GM21367 (cell line): ENCODE data around the gene TRIM54.
A peak's percentile ranks its signal among the peaks of the same experiment; 100 is the strongest.
"Not testable (repeated sequence)": the region's sequence is repeated elsewhere in the genome, so short reads cannot be mapped to it uniquely, and the experiment has no call there.

Source experiments
- ATAC-seq: cut with Tn5 transposase; IDR thresholded peaks from one replicate; pipeline ENCODE4 v1.9.1; 2021; ENCODE audit not compliant: unreplicated experiment

TRIM54 gene

DNA sequence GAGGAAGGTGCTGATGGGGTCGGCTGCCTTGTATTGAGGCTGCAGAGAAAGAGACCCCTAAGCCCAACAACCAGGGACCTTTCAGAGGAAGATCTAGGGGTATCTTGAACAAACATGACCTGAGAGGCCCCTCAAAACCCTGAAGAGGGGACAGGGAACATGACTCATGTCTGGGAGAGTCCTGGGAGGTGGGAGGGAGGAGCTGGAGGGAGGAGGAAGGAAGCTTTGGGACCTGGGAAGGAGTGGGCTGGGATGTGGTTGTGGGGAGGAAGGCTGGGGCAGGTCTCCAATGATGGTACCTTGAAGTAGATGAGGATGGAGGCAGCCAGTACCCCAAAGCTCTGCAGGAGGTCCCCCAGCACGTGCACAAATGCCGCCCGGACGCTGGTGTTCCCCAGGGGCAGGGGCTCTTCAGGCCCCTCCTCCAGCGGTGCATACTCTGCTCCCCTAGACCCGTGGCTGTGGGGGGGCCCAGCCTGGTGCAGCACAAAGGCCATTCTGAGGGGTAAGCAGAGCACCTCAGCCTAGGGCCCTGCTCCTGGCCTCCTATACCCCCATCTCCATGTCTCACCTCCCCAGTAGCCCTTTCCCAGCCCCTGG, 25.3 kb upstream of the TRIM54 start:
- ATAC-seq: no peak

DNA sequence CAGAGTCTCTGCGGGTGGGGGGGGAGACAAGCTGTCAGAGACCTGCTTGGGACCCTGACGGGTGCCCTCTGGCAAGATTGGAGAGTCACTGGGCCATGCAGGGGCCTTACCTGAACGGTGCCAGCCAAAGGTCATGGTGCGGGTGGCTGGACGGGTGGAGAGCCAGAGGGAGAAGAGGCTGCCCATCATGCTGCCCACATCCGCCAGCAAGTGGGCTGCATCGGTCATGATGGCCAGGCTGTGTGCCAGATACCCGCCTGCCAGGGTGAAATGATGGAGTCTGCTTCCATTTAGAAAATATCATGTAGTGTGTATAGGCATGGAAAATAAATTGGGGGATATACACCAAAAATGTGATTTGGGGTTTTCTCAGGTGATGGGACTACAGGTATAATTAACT, 24.2 kb upstream of the TRIM54 start:
- ATAC-seq: no peak

DNA sequence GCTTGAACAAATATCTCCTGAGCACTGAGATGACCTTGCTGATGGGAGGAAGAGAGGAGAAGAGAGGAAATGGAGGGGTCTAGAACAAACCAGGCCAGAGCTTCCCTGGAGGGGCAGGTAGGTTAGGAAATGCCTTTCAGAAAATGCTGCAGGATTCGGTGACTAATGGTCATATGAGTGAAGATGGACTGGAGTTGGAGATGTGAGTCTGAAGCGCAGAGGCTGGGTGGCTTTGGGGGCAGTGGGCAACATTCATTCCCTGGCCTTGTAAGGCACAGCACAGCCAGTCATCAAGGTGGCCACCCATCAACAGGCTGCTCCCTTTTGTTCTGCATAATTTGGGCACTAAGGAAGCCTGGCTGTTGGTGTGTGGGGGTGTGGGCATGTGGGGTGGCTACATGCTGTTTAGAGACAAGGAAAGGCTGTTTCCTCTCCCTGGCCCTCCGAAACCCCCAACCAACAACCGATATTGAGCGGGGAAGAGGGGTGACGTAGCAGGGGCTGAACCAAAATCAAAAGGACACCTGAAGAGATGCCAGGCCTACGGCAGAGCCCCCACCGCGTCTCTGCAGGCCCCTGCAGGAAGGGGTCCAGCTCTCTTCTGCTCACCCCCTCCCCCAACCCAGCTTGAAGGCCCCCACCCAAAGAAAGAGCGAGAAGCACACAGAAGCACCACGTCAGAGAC, 20.8 kb upstream of the TRIM54 start:
- ATAC-seq: no peak

DNA sequence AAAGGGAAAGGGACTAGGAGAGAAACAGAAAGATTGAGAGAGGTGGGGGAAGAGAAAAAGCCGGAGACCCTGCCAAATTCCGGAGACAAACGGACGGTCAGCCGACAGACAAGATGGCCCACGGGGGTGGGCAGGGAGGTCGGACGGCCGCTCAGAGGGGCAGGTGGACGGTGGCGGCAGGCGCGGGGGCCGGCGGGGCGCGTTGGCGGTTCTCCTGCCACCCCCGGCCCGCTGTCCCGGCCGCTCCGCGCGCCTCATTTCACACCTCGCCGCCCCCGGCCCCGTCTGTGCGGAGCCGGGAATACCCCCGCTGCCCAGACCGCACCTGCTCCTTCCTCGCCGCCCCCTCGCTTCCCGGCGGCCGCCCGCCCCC, 20.3 kb upstream of the TRIM54 start:
- no peak for ATAC-seq

DNA sequence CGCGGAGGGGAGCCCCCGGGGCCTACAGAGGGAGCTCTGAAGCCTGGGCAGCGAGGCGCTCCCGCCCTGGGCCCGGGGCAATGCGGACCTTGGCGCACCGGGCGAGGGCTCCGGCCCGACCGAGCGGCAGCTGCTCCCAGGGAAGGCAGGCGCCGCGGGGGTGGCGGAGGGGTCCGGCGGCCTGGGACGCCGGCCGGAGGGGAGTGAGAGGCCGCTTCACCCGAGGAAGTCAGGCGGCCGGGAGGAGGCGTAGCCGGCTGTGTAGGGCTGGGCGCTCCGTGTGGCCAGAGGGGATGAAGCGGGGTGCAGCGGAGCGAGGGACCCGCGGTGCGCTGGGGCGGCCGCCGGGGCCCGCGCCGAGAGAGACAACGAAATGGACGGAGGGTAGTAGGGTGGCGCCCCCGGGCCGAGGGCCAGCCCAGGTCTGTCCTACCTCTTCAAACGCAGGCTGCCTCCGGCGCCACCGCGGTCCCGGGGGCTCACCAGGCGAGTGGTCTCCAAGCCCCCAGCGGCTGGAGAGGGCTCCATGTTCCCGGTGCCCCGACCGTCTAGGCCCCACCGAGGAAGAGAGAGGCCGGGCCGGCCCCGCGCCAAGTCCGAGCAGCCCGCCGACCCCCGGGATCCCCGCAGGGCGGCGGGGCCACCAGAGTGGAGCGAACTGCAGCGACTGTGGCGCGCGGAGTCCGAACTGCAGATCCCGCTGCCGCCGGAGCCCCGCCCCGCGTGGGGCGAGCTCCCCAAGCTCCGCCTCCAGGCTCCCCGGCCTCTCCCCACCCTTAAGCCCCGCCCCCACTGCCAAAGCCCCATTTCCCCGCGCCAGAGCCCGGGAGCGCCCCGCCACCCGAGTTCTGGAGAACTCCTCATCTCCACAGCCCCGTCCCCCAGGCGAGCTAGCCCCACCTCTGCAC, 19.6 kb upstream of the TRIM54 start, which contains the start of gene SLC30A3:
SLC30A3 (minus strand) TSS at position 669 of the 908 bp plus-strand sequence; CDS start at position 528, 141 bp downstream.
- ATAC-seq: no peak

DNA sequence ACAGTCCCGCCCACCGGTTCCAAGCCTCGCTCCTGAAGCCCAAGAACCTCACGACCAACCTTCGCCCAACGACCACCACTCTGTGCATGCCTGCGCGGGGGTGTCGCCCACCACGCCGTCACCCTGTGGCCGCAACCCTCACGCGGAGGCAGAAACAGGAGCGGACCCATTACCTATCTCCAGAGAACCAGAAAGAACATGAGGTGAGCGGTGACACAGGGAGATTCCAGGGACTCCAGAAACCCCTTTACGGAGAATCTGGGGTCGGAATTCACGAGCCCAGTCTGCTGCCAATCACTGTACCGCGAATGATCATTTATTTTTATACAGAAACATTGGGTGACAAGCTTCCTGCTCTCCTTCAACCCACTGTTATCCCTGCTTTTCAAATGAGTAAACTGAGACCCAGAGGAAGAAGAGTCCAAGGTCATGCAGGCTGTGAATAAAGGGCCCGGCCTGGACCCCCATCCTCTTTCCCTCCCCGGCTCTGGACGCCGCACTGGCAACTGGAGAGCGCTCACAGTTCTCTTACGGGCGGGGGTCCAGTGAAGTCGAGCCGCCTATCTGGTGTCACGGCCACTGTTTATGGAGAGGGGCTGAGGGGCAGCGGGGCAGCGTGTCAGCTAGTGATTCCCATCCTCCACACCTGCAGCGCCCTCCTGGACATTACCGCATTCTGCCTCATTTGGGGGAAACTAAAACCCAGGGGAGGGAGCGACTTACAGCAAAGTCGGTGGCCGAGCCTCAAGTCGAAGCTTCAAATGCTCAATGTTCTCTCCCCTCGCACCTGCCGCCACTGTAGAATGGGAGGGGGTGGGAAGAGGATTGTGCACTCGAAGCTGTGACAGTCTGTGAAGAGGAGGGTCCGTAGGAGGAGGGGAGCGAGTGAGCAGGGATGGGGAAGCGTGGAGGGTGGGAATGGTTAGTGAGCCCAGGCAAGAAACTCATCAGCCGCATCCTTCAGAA, 18.7 kb upstream of the TRIM54 start:
- ATAC-seq: no peak

DNA sequence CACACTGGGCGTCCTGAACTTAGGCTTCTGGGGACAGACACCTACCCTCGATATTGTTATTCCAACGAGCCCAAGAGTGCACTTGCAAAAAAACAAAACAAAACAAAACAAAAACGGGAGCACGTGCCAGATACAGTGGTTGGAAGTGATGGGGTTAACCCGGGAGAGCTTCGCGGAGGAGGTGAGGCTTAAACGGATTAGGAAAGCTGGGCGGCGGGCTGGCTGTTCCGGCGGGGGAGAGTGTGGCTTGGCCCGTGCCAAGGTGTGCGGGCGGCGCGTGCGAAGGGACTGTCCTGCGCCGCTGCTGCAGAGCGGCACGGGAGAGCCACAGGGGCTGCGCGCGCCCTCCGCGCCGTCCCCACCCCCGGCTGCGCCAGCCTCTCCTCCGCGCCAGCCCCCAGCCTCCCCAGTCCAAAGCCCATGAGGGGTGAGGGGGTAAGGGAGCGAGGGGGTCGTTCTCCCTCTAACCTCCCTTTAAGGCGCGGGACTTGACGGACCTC, 17.9 kb upstream of the TRIM54 start:
- no peak for ATAC-seq

DNA sequence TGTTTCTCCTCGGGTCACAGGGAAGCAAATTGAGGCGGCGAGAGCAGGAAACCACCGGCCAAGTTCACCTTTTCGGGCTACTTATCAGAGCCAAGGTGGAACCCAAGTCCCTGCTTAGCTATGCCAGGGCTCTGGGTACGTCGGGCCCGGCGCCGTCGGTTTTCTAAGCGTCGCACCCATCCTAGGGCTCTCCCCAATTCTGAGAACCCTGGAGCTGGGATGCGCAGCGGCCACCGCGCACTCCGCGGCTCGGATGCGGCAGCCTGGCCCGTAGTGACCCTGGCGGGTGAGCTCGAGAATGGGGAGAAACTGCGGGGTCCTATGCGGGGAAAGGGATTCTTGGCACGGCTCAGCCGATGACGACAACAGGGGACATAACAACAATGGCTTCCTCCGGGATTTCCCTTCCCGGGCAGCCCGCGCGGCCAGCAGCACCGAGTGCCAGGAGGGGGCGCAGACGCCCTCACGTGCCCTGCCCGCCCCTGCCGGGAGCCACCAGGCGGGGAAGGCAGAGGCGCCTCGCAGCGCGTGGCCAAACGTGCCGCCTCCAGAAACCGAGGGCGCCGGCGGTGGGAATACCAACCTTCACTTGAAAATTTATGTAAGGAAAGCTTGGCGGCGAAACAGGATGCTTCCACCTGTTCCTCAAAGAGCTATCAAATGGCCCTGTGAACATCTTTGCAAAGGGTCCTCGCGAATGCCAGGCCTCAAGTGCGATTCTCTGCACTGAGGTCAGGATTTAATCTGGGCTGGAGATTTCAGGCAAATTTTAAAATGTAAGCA, 17.3 kb upstream of the TRIM54 start:
- ATAC-seq: peak; percentile 48

DNA sequence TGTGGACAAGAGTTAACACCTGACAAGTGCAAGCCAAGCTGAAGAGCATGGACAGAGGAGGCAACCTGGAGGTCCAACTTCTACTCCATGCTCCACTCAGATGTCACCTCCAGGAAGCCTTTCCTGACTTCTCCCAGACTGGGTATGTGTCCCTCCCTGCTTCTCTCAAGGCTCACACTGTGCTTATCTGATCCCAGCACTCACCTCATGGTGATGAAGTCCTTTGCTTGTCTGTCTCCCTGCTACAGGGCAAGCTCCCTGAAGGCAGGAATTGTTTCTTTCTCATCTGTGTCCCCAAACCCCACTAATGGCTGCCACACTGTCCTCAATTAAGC, 16.7 kb upstream of the TRIM54 start:
- no peak for ATAC-seq

DNA sequence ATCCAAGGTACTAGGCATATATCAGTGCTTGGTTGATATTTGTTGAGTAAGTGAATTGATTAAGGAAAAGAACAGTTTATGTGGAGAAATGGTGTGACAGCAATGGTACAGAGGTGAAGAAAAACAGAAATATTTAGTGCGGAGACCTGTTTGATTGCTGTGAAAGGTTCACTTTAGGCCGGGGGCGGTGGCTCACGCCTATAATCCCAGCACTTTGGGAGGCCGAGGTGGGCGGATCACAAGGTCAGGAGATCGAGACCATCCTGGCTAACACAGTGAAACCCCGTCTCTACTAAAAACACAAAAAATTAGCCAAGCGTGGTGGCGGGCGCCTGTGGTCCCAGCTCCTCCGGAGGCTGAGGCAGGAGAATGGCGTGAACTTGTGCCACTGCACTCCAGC, 13.9 kb upstream of the TRIM54 start:
- ATAC-seq: not testable (repeated sequence)

DNA sequence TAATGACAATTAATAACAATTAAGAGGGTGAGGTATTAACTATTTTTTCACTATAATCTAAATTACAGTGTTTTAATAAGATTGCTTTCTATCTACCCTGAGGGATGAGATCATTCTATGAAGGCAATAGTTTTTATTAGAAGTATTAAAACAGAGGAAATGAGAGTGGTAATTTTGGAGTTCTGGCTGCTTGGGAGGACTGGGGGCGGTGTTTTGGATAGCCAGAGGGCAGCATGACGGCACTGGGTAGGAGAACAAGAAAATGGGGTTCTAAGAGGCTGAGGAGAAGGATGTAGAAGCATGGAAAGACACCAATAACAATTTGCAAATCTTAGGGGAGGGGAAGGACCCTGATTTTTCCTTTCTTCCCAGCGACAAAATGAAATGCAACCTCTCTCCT, 12.1 kb upstream of the TRIM54 start:
- ATAC-seq: no peak

DNA sequence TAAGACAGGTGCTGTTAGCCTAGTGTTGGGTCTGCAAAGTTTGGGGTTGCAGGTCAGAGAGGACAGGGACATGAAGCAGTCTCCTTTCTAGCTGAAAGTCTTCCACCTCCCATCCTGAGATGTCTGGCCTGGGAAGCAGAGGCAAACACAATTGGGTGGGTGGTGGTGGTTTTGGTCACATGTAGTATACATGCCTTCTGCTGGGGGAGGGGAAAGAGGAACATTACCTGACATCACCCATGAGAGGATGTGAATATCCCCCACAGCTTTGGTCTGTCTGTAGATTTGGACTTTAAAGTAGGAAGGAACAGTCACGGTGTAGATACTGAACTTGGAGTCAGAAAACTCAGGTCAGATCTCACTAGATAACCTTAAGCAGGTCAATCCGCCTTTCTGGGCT, 11.6 kb upstream of the TRIM54 start:
- no peak for ATAC-seq

DNA sequence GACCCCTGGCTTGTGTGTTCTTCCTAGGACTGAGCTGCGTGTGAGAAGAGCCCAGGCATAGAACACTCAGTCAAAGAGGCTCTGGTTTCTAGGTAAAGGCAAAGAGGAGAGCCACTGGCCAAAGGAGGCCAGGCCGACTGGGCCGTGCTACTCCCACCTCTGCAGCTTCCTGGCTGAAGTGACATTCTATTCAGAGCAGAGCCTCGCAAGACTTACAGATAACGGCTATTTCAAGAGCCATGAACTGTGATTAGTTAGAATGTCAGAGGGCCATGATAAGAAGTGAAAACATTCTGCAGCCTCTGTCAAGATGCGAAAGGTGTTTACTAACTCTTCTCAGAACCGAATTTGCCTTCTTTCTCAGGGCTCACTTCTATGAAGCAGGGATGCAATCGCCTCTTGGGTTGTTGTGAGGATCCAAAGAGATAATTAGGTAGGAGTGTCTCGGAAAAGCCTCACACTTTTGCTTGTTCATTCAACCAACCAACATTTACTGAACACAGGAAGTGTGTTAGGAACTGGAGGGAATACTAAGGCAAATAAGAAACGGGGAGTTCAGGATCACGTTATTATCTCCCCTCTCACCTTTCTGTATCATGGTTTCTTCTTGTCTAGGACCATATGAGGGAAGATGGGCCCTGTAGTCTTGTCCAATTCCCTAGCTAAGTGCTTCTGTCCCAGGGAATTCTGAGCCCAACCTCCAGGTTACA, 10.4 kb upstream of the TRIM54 start:
- ATAC-seq: no peak

DNA sequence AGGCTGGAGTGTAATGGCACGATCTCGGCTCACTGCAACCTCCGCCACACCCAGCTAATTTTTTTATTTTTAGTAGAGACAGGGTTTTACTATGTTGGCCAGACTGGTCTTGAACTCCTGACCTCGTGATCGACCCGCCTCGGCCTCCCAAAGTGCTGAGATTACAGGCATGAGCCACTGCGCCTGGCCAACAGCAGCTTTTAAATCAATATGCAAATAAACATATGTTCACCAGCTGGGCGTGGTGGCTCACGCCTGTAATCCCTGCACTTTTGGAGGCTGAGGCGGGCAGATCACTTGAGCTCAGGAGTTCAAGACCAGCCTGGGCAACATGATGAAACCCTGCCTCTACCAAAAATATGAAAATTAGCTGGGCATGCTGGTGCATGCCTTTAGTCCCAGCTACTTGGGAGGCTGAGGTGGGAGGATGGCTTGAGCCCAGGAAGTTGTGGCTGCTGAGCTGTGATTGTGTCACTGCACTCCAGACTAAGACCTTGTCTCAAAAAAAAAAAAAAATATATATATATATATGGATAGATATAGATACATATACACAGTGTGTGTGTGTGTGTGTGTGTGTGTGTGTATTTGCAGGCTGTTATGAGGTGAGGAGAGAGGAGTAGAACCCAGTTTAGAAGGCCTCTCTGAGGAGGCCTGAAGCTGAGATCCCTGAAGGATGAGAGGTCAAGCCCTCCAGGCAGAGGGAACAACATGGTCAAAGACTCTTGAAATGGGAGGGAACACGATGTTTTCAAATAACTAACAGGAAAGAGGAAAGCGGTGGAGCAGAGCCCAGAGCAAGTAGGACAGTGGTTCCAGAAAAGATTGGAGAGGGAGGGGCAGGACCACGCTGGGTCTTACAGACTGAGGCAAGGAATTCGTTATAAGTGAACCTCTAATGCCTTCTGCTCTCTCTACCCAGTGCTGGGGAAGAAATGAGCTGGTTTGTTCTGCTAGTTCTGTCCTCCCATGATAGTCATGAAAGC, 9.4 kb upstream of the TRIM54 start:
- not testable (repeated sequence) for ATAC-seq

DNA sequence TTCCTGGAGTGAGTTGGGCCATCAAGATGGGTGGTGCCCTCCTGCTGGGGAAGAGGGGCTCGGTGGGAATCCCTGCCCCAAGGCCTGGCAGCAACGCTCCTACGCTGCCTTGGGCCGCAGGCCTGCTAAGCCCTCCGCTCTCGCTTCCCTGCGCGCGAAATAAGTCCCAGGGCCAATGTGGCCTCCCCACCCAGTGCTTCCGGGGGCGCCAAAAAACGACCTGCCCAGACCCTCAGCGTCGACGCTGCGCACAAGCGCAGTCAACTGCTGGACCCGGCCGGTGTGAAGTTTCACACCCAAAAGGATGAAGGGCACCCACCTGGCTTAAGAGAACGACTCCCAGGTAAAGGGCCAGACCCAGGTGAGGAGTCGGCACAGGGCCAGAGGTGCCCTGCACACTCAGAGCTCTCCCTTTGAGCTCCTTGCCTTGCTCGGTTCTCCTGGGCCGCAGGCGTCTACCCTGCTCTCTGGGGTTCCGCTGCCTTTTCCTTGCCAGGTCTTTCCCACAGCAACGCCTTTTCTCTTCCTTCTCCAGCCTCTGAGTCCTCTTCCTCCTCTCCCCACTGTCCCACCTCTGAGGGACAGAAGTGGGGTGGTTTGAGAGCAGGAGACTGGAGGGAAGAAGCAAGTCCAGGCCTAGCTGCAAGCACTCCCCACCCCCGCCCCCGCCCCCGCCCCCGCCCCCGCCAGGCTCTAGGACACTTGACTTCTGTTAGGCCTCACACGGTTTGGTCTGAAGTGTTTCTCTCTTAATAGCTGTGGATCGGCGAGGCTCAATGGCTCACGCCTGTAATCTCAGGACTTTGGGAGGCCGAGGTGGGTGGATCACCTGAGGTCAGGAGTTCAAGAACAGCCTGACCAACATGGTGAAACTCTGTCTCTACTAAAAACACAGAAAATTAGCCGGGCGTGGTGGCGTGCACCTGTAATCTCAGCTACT, 6.7 kb upstream of the TRIM54 start, which contains the start of gene DNAJC5G:
DNAJC5G (plus strand) TSS at position 223 of the 940 bp plus-strand sequence. CDS start 1,296 bp downstream, outside the sequence.
- ATAC-seq: no peak

DNA sequence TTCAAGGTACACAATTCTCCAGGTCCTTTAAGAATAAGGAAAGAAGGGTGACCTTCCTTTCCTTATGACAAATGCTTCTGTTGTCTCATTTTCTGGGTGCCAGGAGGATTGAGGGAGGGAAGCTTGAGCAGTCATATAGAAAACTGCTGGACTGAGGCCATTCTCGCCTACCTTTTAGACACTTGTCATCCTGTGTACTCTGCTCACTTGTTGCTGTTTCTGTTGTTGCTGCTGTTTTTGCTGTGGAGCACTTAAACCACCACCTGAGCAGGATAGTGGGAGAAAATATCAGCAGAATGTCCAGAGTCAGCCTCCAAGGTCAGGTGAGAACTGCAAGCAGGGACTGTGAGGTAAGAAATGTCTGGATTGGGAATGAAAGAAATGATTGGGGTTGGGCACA, 4.2 kb upstream of the TRIM54 start:
- no peak for ATAC-seq

DNA sequence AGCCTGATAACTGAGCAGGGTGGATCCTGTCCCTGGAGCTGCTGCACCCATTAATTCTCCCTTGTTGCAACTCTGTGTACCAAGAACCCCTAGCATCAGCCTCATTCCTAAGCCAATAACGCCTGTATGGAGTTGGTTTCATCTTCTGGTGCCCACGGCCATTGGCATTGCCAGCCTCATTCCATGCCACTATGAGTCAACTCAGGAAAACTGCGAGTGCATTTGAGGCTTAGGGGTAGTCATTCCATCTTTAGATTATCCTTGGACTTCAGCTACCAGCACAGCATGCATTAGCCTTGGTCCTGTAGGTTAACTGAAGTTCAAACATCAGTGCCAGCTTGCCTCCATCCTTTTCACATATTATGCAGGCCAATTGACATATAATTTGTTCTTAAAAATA, 1.4 kb upstream of the TRIM54 start:
- no peak for ATAC-seq
